Trophoblast cell (in vitro differentiated cells and primary cell): Measurements from ENCODE around the gene EPOP.

Source experiments
- DNase-seq, 2 donors: peaks; one replicate each; pipeline ENCODE4 v3.0.0-alpha.2; 2016
- H2AFZ ChIP-seq: 2 replicates; pipeline ENCODE4 v1.6.1; 2013; ENCODE audit warnings: low read length, moderate library complexity, mild to moderate bottlenecking; ENCODE audit not compliant: insufficient read depth, poor library complexity
- H2AK5ac ChIP-seq: 2 replicates; pipeline ENCODE4 v1.6.1; 2013; ENCODE audit warnings: mild to moderate bottlenecking, low read length
- H2BK120ac ChIP-seq: 2 replicates; pipeline ENCODE4 v1.6.1; 2013; ENCODE audit warnings: low read length, mild to moderate bottlenecking, moderate library complexity; ENCODE audit not compliant: insufficient read depth, poor library complexity
- H2BK12ac ChIP-seq: 2 replicates; pipeline ENCODE4 v1.6.1; 2013; ENCODE audit warnings: mild to moderate bottlenecking, low read length, moderate library complexity
- H2BK5ac ChIP-seq: 2 replicates; pipeline ENCODE4 v1.6.1; 2013; ENCODE audit warnings: low read length, low read depth, moderate library complexity, mild to moderate bottlenecking; ENCODE audit not compliant: poor library complexity
- H3K14ac ChIP-seq: 2 replicates; pipeline ENCODE4 v1.6.1; 2013; ENCODE audit warnings: mild to moderate bottlenecking, low read length
- H3K18ac ChIP-seq: 2 replicates; pipeline ENCODE4 v1.6.1; 2013; ENCODE audit warnings: mild to moderate bottlenecking, low read length
- H3K23ac ChIP-seq: 2 replicates; pipeline ENCODE4 v1.6.1; 2013; ENCODE audit warnings: low read length
- H3K27ac ChIP-seq: 2 replicates; pipeline ENCODE4 v1.5.1; 2013; ENCODE audit warnings: low read depth, mild to moderate bottlenecking, inconsistent platforms, low read length, moderate library complexity
- H3K27me3 ChIP-seq: 2 replicates; pipeline ENCODE4 v1.6.1; 2013; ENCODE audit warnings: inconsistent platforms, mild to moderate bottlenecking, low read length, moderate library complexity; ENCODE audit not compliant: insufficient read depth
- H3K36me3 ChIP-seq, 2 experiments: 1 replicate in 1 of 2; 2 replicates in 1 of 2; pipeline ENCODE4 v1.6.1; 2013; ENCODE audit warnings: low read length in 2 of 2, mild to moderate bottlenecking in 2 of 2, moderate library complexity in 1 of 2; ENCODE audit not compliant: insufficient read depth in 2 of 2, control insufficient read depth in 1 of 2
- H3K4ac ChIP-seq: 2 replicates; pipeline ENCODE4 v1.6.1; 2013; ENCODE audit warnings: low read depth, mild to moderate bottlenecking, low read length, moderate library complexity
- H3K4me1 ChIP-seq, 2 experiments: 1 replicate in 1 of 2; 2 replicates in 1 of 2; pipeline ENCODE4 v1.6.1; 2013; ENCODE audit warnings: low read length in 2 of 2, mild to moderate bottlenecking in 2 of 2, moderate library complexity in 1 of 2; ENCODE audit not compliant: insufficient read depth in 2 of 2, control insufficient read depth in 1 of 2
- H3K4me2 ChIP-seq: 2 replicates; pipeline ENCODE4 v1.6.1; 2013; ENCODE audit warnings: inconsistent platforms, mild to moderate bottlenecking, low read length, moderate library complexity
- H3K4me3 ChIP-seq: 2 replicates; pipeline ENCODE4 v1.5.1; 2013; ENCODE audit warnings: mild to moderate bottlenecking, low read depth, low read length, inconsistent platforms
- H3K79me1 ChIP-seq: one replicate; pipeline ENCODE4 v1.6.1; 2013; ENCODE audit warnings: low read length
- H3K79me2 ChIP-seq: 2 replicates; pipeline ENCODE4 v1.6.1; 2013; ENCODE audit warnings: low read length, mild to moderate bottlenecking; ENCODE audit not compliant: control insufficient read depth, insufficient read depth, poor library complexity
- H3K9ac ChIP-seq: 2 replicates; pipeline ENCODE4 v1.6.1; 2013; ENCODE audit warnings: mild to moderate bottlenecking, low read length
- H3K9me3 ChIP-seq: 2 replicates; pipeline ENCODE4 v1.6.1; 2013; ENCODE audit warnings: low read depth, mild to moderate bottlenecking, control low read depth, inconsistent platforms, low read length; ENCODE audit not compliant: insufficient read depth
- H4K12ac ChIP-seq: 2 replicates; pipeline ENCODE4 v1.6.1; 2013; ENCODE audit warnings: low read depth, mild to moderate bottlenecking, low read length, moderate library complexity
- H4K8ac ChIP-seq: 2 replicates; pipeline ENCODE4 v1.6.1; 2013; ENCODE audit warnings: low read depth, mild to moderate bottlenecking, low read length, moderate library complexity
- H4K91ac ChIP-seq: one replicate; pipeline ENCODE4 v1.6.1; 2013; ENCODE audit warnings: low read depth, mild to moderate bottlenecking, low read length, moderate library complexity
- WGBS: extraction: QIAGEN DNeasy Blood & Tissue Kit; methylation state at CpG from one replicate; pipeline ENCODE4 v1.1.7; 2013; ENCODE audit warnings: missing lambda C conversion rate; ENCODE audit not compliant: insufficient read length, insufficient coverage; ENCODE audit errors: extremely low coverage; 5-methylcytosine and 5-hydroxymethylcytosine counted together

The EPOP gene

DNA sequence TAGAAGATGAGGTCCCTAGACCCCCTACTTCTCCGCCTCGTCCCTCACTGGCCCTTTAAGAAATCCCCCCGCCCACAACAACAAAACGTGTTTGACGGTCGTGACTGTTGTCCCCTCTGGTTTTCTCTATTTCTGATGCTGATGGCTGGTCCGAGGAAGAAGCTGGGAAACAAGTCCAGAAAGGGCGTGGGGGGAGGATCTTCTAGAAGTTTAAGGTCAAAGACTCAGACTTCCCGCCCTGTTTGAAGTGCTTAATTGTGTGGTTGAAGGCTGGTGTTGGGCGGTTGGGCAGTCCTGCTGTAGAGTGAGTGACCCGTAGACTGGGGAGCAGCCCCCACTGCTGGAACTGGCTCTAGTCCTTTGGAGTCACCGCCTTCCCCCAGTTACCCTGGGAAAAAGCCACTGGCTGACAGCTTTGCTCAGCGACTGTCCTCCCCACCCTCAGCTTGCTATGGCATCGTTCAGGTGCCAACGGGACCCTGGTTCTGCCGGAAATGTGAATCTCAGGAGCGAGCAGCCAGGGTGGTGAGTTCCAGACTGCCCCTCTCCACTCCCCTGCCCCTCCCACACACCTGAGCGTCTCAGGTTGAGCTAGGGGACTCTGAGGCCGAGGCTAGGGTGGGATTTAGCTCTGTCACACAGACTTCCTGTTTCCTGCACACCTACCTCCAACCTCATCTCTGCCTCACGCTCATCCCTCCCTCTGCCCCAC, 31.9 kb upstream of the EPOP start:
- Histone ChIP-seq H2AFZ (no peak overlapping the region), H2BK5ac (no peak overlapping the region), H3K18ac (no peak overlapping the region), H4K12ac (no peak overlapping the region), H3K27ac (no peak overlapping the region), H2BK12ac (no peak overlapping the region), H3K27me3 (no peaks in the 10 kb centered on the region), H3K9me3 (no peaks in the 10 kb centered on the region), H4K91ac (no peak overlapping the region), H3K36me3 (peaks cover 18 to 22% of the 10 kb centered on the region in 2 experiments), H3K14ac (no peak overlapping the region), H3K9ac (no peak overlapping the region), H2AK5ac (peak overlapping the region; percentile 28), H3K4me2 (peak overlapping the region; percentile 85), H3K79me2 (peaks cover 6% of the 10 kb centered on the region), H2BK120ac (no peak overlapping the region), H3K4me1 (peaks cover 13 to 22% of the 10 kb centered on the region in 2 experiments), H3K79me1 (peaks cover 24% of the 10 kb centered on the region), H3K4me3 (no peak overlapping the region), H3K4ac (no peak overlapping the region), H3K23ac (no peak overlapping the region), H4K8ac (no peak overlapping the region)
- WGBS: no CpG with 5 or more reads among the region's 20 CpGs
- DNase-seq: peak; percentile 12 to 32

DNA sequence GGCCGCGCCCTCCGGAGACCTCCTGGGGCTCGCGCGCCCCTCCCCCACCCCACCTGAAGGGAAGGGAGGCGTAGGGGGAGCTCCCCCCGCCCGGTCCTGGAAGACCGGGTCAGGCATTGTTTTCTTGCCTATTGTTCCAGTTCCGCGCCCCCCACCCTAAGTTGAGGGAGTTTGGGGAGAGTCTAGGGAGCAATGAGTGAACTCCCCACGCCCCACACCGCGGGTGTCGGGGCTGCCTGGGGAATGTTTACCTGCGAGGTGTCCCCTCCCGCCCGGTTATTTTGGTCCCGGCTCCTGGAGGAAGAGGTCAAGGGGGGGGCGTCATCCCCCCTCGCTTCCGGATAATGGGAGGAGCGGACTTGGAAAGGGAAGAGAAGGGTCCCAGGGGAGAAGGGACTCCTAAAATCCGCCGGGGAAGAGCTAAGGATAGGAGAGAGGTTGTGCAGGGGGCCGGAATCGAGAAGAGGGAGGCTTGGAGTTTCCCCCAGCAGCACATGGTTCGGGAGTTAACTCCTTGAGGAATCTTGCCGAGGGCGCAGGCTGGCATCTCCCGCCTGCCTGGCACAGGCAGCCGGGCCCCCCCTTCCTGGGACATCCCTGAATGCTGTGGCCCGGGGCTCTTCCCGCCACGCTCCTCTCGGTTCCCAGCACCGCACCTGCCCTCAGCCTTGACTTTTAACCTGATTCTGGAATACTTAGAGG, 31.2 kb upstream of the EPOP start:
- H3K27ac ChIP-seq: no peak overlapping the region

DNA sequence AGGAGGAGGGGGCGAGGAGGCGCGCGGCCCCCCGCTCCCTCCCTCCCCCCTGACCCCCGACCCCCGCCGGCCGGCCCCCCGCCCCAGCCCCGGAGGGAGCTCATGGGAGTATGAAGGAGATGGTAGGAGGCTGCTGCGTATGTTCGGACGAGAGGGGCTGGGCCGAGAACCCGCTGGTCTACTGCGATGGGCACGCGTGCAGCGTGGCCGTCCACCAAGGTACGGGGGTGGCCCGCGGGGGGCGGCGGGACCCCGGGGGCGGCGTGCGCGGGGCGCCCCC, 30.7 kb upstream of the EPOP start:
- H3K79me1 ChIP-seq: peaks cover 28% of the 10 kb centered on the region
- H3K18ac ChIP-seq: no peak overlapping the region
- H3K4me3 ChIP-seq: peak overlapping the region; percentile 76
- H2AK5ac ChIP-seq: no peak overlapping the region
- no peaks in the 10 kb centered on the region for H3K27me3 ChIP-seq
- H4K12ac ChIP-seq: no peak overlapping the region
- no peak overlapping the region for H3K23ac ChIP-seq
- no peak overlapping the region for H3K14ac ChIP-seq
- no peak overlapping the region for H3K27ac ChIP-seq
- no peak overlapping the region for H2BK12ac ChIP-seq
- peak in 1 of 2 donors; percentile 29 for DNase-seq
- no peak overlapping the region for H2BK120ac ChIP-seq
- no peak overlapping the region for H3K9ac ChIP-seq
- H4K91ac ChIP-seq: peak overlapping the region; percentile 74
- no peak overlapping the region for H3K4ac ChIP-seq
- WGBS: no CpG with 5 or more reads among the region's 32 CpGs
- H2AFZ ChIP-seq: no peak overlapping the region
- no peaks in the 10 kb centered on the region for H3K9me3 ChIP-seq
- H4K8ac ChIP-seq: peak overlapping the region; percentile 25
- H2BK5ac ChIP-seq: no peak overlapping the region
- peaks cover 6% of the 10 kb centered on the region for H3K79me2 ChIP-seq
- H3K4me2 ChIP-seq: peak overlapping the region; percentile 85
- peaks cover 12 to 13% of the 10 kb centered on the region in 2 experiments for H3K36me3 ChIP-seq
- H3K4me1 ChIP-seq: peaks cover 20 to 28% of the 10 kb centered on the region in 2 experiments

More for the DNA sequence above, 31.2 kb upstream of the EPOP start:
- Histone ChIP-seq H3K18ac (peak overlapping the region; percentile 63), H4K12ac (peak overlapping the region; percentile 22), H2AFZ (peak overlapping the region; percentile 37), H3K79me1 (peaks cover 28% of the 10 kb centered on the region), H3K9me3 (no peaks in the 10 kb centered on the region), H2BK5ac (no peak overlapping the region), H4K8ac (peak overlapping the region; percentile 14), H3K4ac (no peak overlapping the region), H3K36me3 (peaks cover 14% of the 10 kb centered on the region in 2 experiments), H3K27me3 (no peaks in the 10 kb centered on the region), H3K4me1 (peaks cover 20 to 28% of the 10 kb centered on the region in 2 experiments), H3K4me3 (peak overlapping the region; percentile 76), H2BK12ac (no peak overlapping the region), H3K14ac (peak overlapping the region; percentile 53), H3K4me2 (peak overlapping the region; percentile 85), H2AK5ac (peak overlapping the region; percentile 28), H3K79me2 (peaks cover 6% of the 10 kb centered on the region), H2BK120ac (no peak overlapping the region), H3K23ac (no peak overlapping the region), H3K9ac (peak overlapping the region; percentile 56), H4K91ac (peak overlapping the region; percentile 59)
- no CpG with 5 or more reads among the region's 38 CpGs for WGBS
- DNase-seq: peak in 1 of 2 donors; percentile 15

DNA sequence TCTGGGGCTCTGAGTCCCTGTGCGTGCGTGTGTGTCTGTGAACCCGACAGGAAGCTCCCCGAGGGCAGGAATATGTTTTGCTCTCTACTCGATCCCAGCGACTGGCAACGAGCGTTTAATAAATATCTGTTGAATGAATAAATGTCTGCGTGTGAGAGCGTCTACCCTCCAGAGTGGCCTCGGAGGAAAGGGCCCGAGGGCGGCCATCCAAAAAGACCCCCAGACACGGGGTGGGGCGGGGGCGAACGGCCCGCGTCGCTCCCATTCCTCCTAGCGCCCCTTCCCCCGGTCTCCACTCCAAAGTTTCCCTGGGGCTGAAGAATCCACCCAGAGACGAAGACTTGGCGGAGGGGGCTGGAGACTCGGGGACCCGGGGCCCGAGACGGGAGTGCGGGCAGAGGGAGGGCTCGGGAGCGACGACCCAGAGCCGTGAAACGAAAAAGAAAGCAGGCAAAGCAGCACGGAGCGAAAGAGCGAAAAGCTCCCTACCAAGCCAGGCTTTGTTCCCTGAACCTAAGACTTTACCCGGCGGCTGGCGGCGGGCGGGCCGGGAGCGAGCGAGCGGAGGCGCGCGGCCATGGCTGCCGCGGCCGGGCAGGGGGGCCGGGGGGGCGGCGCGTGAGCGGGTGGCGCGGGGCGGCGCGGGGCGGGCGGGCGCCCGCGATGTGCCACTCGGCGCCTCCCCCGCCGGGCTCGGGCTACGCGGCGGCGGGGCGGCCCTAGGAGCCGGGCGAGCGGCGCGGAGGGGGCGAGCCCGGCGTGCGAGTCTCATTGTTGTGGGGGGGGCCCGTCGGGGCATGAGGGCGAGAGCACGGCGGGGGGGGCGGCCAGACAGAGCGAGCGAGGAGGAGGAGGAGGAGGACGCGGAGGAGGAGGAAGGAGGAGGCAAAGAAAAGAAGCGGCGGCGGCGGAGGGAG, 30.1 kb upstream of the EPOP start, which contains the start of gene MLLT6:
TSS of gene MLLT6 (plus strand) at position 668 of the 917 bp plus-strand sequence. CDS start 360 bp downstream, outside the sequence.
- peak within 1 kb of the TSS; percentile 75 for H3K27ac ChIP-seq
- peak within 1 kb of the TSS; percentile 79 for H4K8ac ChIP-seq
- peak within 1 kb of the TSS; percentile 78 for H2AFZ ChIP-seq
- WGBS: no CpG with 5 or more reads among the region's 100 CpGs
- peak within 1 kb of the TSS; percentile 75 for H2BK5ac ChIP-seq
- peak within 1 kb of the TSS; percentile 66 for H2AK5ac ChIP-seq
- peaks cover 6% of the 10 kb centered on the region for H3K79me2 ChIP-seq
- peak; percentile 53 to 69 for DNase-seq
- H3K23ac ChIP-seq: no peak within 1 kb of the TSS
- H4K91ac ChIP-seq: peak within 1 kb of the TSS; percentile 98
- peak within 1 kb of the TSS; percentile 78 for H3K9ac ChIP-seq
- H2BK12ac ChIP-seq: peak within 1 kb of the TSS; percentile 86
- H3K14ac ChIP-seq: peak within 1 kb of the TSS; percentile 93
- peaks cover 20 to 30% of the 10 kb centered on the region in 2 experiments for H3K4me1 ChIP-seq
- peaks cover 30% of the 10 kb centered on the region for H3K79me1 ChIP-seq
- H2BK120ac ChIP-seq: peak within 1 kb of the TSS; percentile 67
- peak within 1 kb of the TSS; percentile 97 for H3K18ac ChIP-seq
- H3K27me3 ChIP-seq: no peaks in the 10 kb centered on the region
- no peaks in the 10 kb centered on the region for H3K9me3 ChIP-seq
- peak within 1 kb of the TSS; percentile 87 for H3K4ac ChIP-seq
- H3K4me2 ChIP-seq: peak within 1 kb of the TSS; percentile 85
- peaks cover 10 to 12% of the 10 kb centered on the region in 2 experiments for H3K36me3 ChIP-seq
- H3K4me3 ChIP-seq: peak within 1 kb of the TSS; percentile 76
- peak within 1 kb of the TSS; percentile 61 for H4K12ac ChIP-seq
